ENCODE data around the gene KLK13.

The KLK13 gene

GRCh38 chr19:51022526-51022925 lies 42.4 kb downstream of the KLK13 start:
- no peaks in the 10 kb centered on the region for H3K79me2 ChIP-seq (ENCODE audit: low read length)
- H3K27me3 ChIP-seq (ENCODE audit: low read depth, low read length): peaks cover 9% of the 10 kb centered on the region; the same call in 1 of the 2 replicates
- H3K4me1 ChIP-seq (ENCODE audit: low read length): 0 out of 2 replicates have a peak, but pooled peaks cover 3% of the 10 kb centered on the region
- no peaks in the 10 kb centered on the region for H4K20me1 ChIP-seq (ENCODE audit: insufficient read depth, low read length)
- H3K9me3 ChIP-seq (ENCODE audit: insufficient read depth, low read length): no peaks in the 10 kb centered on the region
- no peak overlapping the region for H3K4me2 ChIP-seq (ENCODE audit: low read length)
- H3K27ac ChIP-seq (ENCODE audit: low read length): no peak overlapping the region
- no peaks in the 10 kb centered on the region for H3K36me3 ChIP-seq (replicated peaks; ENCODE audit: low read depth, low read length)
- no peak overlapping the region for H3K4me3 ChIP-seq (ENCODE audit: low read length)
- no peak overlapping the region for H2AFZ ChIP-seq (ENCODE audit: low read depth, low read length)
- TF ChIP-seq EZH2phosphoT487 (IDR thresholded peaks at IDR 0.05; ENCODE audit: low read depth) (no peak), CTCF (IDR thresholded peaks at IDR 0.05; ENCODE audit: low read depth, low read length) (no peak)
- no peak overlapping the region for H3K9ac ChIP-seq (ENCODE audit: low read length)

- H4K20me1 ChIP-seq (ENCODE audit: insufficient read depth, low read length): no peaks in the 10 kb centered on the region
- peak overlapping the region; percentile 35 for H3K4me2 ChIP-seq (ENCODE audit: low read length)
- no peak overlapping the region for H3K27ac ChIP-seq (ENCODE audit: low read length)
- 0 out of 2 replicates have a peak, but pooled peaks cover 3% of the 10 kb centered on the region for H3K4me1 ChIP-seq (ENCODE audit: low read length)
- H3K9ac ChIP-seq (ENCODE audit: low read length): no peak overlapping the region
- H3K36me3 ChIP-seq (replicated peaks; ENCODE audit: low read depth, low read length): no peaks in the 10 kb centered on the region
- H3K4me3 ChIP-seq (ENCODE audit: low read length): no peak overlapping the region
- peaks cover 9% of the 10 kb centered on the region; the same call in 1 of the 2 replicates for H3K27me3 ChIP-seq (ENCODE audit: low read depth, low read length)
- H3K79me2 ChIP-seq (ENCODE audit: low read length): no peaks in the 10 kb centered on the region
- H2AFZ ChIP-seq (ENCODE audit: low read depth, low read length): peak overlapping the region; percentile 68
- H3K9me3 ChIP-seq (ENCODE audit: insufficient read depth, low read length): no peaks in the 10 kb centered on the region
- no peak for TF ChIP-seq EZH2phosphoT487 (IDR thresholded peaks at IDR 0.05; ENCODE audit: low read depth)
- peak; percentile 90 for TF ChIP-seq CTCF (IDR thresholded peaks at IDR 0.05; ENCODE audit: low read depth, low read length)
These were observed 43.8 kb downstream of the KLK13 start for GRCh38 chr19:51020988-51021651.

DNA sequence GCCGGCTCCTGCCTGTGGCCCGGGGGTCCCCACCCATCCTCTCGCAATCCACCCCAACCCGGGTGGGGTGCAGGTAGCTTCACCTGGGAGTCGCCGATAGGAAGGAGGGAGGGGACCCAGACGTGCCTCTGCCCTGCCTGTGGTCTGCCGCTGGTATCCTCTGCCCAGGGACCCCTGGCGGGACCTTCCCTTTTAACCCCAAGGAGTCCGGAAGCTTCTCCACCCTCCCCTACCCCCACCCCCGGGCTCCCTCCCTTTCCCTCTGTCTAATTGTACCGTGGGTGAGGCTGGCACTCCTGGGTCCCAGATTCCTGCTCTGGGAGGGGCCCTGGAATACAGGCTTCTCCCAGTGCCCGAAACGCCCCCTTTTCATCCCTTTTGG lies 45.4 kb downstream of the KLK13 start, which contains the start of gene KLK10:
Gene KLK10, minus strand, starts transcription at position 166 of the 382 bp plus-strand sequence. CDS start 579 bp downstream, outside the sequence.
- no peaks in the 10 kb centered on the region for H3K36me3 ChIP-seq (replicated peaks; ENCODE audit: low read depth, low read length)
- 0 out of 2 replicates have a peak, but pooled peaks cover 3% of the 10 kb centered on the region for H3K4me1 ChIP-seq (ENCODE audit: low read length)
- H3K27me3 ChIP-seq (ENCODE audit: low read depth, low read length): no peaks in the 10 kb centered on the region
- no peak within 1 kb of the TSS for H3K27ac ChIP-seq (ENCODE audit: low read length)
- H4K20me1 ChIP-seq (ENCODE audit: insufficient read depth, low read length): no peaks in the 10 kb centered on the region
- no peak within 1 kb of the TSS for H2AFZ ChIP-seq (ENCODE audit: low read depth, low read length)
- no peak within 1 kb of the TSS for H3K9ac ChIP-seq (ENCODE audit: low read length)
- H3K4me3 ChIP-seq (ENCODE audit: low read length): no peak within 1 kb of the TSS
- no peaks in the 10 kb centered on the region for H3K79me2 ChIP-seq (ENCODE audit: low read length)
- TF ChIP-seq EZH2phosphoT487 (IDR thresholded peaks at IDR 0.05; ENCODE audit: low read depth) (no peak), CTCF (IDR thresholded peaks at IDR 0.05; ENCODE audit: low read depth, low read length) (no peak)
- H3K9me3 ChIP-seq (ENCODE audit: insufficient read depth, low read length): no peaks in the 10 kb centered on the region
- H3K4me2 ChIP-seq (ENCODE audit: low read length): no peak within 1 kb of the TSS

DNA sequence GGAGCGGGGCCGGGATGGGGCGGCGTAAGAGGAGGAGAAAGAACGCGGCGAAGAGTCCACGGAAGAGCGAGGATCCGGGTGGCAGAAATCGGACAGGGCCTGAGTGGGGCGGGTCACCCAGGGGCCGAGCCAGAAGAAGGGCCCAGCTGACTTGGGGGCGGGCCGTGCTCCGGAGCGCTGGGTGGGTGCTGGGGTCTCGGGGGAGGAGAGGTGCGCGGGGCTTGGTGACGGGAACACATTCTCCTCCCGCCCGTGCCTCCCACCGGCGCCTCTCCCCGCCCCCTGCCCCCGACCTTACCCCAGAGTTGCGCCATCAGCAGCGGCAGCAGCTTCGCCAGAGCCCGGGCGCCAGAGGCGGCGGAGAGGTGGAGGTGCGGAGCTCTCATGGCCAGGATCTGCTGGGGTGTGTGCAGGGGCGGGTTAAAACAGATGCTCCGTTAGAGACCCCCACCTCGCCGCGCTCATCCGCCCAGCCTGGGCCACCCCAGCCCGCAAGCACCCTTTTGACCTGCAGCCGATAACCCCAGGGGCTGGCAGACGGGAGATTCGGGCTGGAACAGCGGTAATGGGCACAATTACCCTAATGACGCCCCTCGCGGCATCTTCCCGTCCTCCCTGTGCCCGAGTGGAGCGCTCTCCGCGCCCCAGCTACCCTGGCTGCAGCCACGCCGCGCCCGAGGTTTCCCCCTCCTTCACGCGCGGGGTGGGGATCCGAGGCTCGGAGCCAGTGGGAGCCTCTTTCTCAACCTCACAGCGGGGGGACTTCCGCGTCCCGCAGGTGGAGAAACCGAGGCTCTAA lies 45.9 kb downstream of the KLK13 start:
- no peak overlapping the region for H3K27ac ChIP-seq (ENCODE audit: low read length)
- no peak overlapping the region for H2AFZ ChIP-seq (ENCODE audit: low read depth, low read length)
- no peak overlapping the region for H3K9ac ChIP-seq (ENCODE audit: low read length)
- H3K4me1 ChIP-seq (ENCODE audit: low read length): 0 out of 2 replicates have a peak, but pooled peaks cover 3% of the 10 kb centered on the region
- no peaks in the 10 kb centered on the region for H4K20me1 ChIP-seq (ENCODE audit: insufficient read depth, low read length)
- H3K9me3 ChIP-seq (ENCODE audit: insufficient read depth, low read length): no peaks in the 10 kb centered on the region
- peaks cover 4% of the 10 kb centered on the region; the same call in 1 of the 2 replicates for H3K27me3 ChIP-seq (ENCODE audit: low read depth, low read length)
- H3K36me3 ChIP-seq (replicated peaks; ENCODE audit: low read depth, low read length): no peaks in the 10 kb centered on the region
- TF ChIP-seq EZH2phosphoT487 (IDR thresholded peaks at IDR 0.05; ENCODE audit: low read depth): no peak
- TF ChIP-seq CTCF (IDR thresholded peaks at IDR 0.05; ENCODE audit: low read depth, low read length): no peak
- no peak overlapping the region for H3K4me2 ChIP-seq (ENCODE audit: low read length)
- H3K4me3 ChIP-seq (ENCODE audit: low read length): no peak overlapping the region
- H3K79me2 ChIP-seq (ENCODE audit: low read length): no peaks in the 10 kb centered on the region
